ENCODE data around the gene XXYLT1.
"Not testable (repeated sequence)": the region's sequence is repeated elsewhere in the genome, so short reads cannot be mapped to it uniquely, and the experiment has no call there.

Gene XXYLT1, protein sequence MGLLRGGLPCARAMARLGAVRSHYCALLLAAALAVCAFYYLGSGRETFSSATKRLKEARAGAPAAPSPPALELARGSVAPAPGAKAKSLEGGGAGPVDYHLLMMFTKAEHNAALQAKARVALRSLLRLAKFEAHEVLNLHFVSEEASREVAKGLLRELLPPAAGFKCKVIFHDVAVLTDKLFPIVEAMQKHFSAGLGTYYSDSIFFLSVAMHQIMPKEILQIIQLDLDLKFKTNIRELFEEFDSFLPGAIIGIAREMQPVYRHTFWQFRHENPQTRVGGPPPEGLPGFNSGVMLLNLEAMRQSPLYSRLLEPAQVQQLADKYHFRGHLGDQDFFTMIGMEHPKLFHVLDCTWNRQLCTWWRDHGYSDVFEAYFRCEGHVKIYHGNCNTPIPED

DNA sequence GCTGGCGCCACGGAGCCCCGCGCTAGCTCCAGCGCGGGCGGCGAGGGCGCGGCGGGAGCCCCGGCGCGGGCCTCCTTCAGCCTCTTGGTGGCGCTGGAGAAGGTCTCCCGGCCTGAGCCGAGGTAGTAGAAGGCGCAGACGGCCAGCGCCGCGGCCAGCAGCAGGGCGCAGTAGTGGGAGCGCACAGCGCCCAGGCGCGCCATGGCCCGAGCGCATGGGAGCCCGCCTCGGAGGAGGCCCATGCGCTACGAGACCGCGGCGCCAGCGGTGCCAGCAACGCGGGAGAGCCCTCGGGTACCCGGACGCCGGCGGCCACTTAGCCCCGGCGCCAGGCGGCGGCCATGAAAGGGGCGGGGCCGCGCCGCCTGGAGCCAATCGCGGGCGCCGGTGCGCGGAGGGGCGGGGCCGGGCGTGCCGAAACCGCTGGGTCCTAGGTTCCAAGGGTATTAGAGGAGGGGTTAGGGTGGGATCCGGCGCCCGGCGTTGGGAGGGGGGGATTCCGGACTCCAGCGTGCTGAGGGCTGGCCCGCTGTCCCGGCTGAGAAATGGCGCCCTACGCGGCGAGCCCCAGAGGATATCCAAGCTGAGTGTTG is at the start of gene XXYLT1:
Gene XXYLT1, minus strand, starts transcription at position 343 of the 593 bp plus-strand sequence. Its CDS starts 101 bp downstream, at position 242.
- in situ Hi-C loops (cut with HindIII; ENCODE audit: low sequenced_read_pairs), result no loop called here

DNA sequence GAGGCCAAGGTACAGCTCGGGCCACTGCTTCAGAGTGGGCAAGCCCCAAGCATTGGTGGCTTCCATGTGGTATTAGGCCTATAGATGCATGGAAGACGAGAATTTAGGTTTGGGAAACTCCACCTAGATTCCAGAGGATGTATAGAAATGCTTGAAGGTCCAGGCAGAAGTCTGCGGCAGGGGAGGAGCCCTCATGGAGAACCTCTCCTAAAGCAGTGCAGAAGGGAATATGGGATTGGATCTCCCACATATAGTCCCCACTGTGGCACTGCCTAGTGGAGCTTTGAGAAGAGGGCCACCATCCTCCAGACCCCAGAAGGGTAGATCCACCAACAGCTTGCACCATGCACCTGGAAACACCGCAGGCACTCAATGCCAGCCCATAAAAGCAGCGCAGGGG is 48.1 kb upstream of the XXYLT1 start:
- in situ Hi-C loops (cut with HindIII; ENCODE audit: low sequenced_read_pairs), result loop anchor here (25.0 kb wide), 1 partner anchor 193 kb away; no protein-coding TSS in a partner anchor

DNA sequence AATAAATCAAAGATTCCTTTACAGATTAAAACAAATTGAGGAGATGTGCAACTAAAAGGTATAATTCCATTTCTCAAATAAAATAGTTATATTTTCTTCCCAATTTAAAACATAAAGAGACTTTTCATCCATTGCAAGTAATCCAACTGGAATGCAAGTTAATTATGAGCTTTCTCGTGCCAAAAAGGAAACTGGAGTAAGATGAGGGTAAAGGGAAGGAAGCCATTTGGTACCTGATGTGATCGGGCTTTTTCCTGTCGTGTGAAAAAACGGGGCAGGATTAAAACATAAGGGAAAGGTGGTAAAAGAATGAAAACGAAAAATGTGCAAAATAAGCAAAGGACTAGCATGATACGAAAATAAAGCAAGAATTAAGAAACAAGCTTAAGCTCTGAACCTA is 41.8 kb upstream of the XXYLT1 start:
- in situ Hi-C loops (cut with HindIII; ENCODE audit: low sequenced_read_pairs), result loop anchor here (25.0 kb wide), 1 partner anchor 200 kb away; no protein-coding TSS in a partner anchor

DNA sequence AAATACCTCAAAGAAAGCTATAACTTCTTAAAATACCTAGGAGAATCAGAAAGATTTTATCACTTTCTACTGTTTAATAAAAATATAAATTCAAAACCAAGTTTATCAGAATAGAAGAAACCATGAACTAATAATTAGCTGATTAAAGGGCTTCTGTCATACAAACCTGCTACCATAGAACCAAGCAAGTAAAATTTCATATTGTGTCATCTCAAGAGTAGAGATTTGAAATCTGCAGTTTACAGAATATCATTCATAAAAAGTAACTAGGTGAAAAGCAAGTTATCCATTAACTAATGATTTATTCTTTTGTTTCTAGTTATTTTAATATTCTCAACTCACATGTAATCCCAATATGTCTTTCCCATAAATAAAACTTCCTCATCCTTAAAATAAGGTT is 36.8 kb upstream of the XXYLT1 start:
- in situ Hi-C loops (cut with HindIII; ENCODE audit: low sequenced_read_pairs), result loop anchor here (10.0 to 25.0 kb wide), 2 partner anchors 97 to 205 kb away; no protein-coding TSS in a partner anchor

DNA sequence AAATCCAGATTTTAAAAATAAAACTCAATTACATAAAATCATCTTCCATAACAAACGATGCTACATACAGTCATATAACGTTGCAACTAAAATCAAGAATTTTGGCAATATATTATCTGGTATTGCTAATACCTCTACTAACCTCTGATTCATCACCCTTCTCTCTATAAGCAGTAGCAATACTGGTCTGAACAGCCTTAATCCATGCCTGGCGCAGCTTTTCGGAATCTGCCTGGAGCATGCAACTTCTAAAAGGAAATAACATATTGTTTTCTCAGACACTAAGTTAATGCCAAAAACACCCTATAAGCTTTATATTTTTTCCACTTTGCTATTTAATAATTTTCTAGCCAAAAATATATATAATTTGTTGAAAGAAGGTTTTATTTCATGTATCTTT is 35.4 kb upstream of the XXYLT1 start:
- in situ Hi-C loops (cut with HindIII; ENCODE audit: low sequenced_read_pairs), result loop anchor here (10.0 to 25.0 kb wide), 2 partner anchors 98 to 206 kb away; no protein-coding TSS in a partner anchor

DNA sequence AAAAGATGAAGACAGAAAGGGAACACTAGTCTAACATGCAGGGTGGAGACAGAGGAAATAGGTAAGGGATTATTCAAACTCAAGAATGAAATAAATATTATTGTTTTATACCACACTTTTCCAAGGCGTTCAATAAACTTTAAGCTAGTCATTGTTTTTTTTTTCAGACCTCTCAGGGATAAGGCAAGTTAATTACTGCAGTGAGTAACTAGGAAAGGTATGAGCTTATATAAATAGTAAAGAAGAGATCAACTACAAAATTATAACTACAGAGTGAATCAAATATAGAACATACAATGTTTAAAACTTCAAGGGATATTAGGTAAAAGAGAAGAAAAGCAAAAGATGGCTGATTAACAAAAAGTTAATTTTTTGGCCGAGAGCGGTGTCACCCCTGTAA is 31.5 kb upstream of the XXYLT1 start:
- in situ Hi-C loops (cut with HindIII; ENCODE audit: low sequenced_read_pairs), result loop anchor here (10.0 to 25.0 kb wide), 2 partner anchors 102 to 210 kb away; no protein-coding TSS in a partner anchor

DNA sequence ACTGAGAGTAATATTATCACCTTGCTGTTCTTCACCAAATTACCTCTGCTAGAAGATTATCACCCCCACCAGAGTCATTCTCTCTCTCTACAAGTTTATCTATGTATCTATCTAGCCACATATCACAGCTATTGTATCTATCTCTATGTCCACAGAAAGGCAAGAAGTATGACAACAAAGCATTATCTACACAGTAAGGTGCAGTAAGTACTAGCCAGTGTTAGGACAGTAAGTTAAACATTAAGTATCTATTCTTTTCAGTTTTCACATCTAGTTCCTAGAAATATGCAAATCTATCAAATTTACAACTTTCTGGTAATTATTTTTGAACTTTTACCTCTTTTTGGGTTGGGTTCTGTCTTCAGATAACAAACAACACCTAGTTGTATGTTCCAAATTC is 26.5 kb upstream of the XXYLT1 start:
- in situ Hi-C loops (cut with HindIII; ENCODE audit: low sequenced_read_pairs), result no loop called here

DNA sequence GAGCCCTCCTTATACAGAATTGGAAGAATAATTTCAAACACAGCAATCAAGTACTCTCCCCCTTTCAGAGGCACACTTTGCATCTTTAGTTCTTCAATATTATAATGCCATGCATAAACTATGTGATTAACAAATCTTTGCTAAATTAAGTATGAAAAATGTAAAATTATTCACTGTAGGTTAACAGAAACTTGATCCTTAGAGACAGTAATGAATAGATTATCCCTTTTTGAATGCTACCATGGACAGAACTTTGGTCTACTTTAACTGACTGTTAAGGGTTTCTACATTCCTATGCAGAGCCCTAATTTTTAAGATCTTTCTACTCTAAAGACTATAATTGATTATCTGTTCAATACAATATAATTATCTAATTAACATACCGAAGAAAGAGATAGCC is 25.7 kb upstream of the XXYLT1 start:
- in situ Hi-C loops (cut with HindIII; ENCODE audit: low sequenced_read_pairs), result no loop called here

DNA sequence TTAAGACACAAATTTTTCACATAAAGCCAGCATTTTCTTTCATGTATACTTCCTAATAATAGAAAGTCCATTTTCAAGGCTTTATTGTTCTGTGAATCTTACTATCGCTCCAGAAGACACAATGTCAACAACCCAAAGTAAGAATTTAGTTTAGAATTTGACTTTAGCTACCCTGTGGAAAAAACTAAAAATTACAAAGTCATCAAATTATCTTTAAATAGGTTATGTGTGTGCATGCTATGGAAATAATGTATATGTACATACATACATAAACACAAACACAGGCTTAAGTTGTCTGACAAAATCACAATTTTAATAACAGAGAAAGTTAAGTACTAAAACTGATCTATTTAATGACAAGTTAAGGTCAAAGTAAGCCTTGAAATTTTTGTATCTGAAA is 20.2 kb upstream of the XXYLT1 start:
- in situ Hi-C loops (cut with HindIII; ENCODE audit: low sequenced_read_pairs), result no loop called here

DNA sequence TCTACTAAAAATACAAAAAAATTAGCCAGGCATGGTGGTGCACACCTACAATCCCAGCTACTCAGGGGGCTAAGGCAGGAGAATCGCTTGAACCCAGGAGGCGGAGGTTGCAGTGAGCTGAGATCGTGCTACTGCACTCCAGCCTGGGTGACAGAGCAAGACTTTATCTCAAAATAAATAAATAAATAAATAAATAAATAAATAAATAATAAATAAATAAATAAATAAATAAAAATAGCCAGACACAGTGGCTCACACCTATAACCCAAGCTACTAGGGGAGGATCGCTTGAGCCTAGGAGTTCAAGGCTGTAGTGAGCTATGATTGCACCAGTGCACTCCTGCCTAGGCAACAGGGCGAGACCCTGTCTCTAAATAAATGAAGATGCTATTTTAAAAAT is 19.7 kb upstream of the XXYLT1 start:
- in situ Hi-C loops (cut with HindIII; ENCODE audit: low sequenced_read_pairs), result not testable (repeated sequence)

DNA sequence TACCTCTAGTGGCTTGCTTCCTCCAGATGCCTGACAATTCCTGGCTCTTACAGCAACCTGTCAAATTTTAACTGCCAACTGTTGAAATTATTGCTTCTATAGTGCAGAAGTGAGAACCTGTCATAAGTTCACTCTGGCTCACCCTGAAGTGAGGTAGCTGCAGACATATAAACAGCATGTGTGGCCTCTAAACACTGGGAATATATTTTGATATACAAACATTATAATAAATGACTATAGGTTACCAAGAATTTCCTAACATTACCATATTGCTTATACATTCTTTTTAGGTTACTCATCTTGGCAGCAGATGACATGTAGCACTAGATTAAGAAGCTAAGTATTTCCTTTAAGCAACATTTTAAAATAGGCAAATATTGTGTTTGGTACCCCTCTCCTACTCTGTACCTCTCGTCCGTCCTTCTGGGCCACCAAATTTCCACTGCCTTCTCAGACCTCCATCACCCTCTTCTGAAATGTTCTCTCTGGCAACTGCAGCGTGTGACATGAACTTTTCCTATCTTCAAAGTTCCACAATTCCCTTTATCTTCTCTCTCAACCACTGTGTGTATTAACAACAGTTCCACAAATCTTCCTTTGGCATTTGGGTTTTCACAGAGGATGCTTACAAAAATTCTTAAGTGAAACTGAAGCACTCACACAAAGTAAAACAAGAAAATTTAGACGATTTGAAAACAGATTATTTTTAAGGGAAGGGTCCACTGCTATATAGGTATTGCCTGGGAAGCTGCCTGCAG is 15.3 kb upstream of the XXYLT1 start:
- in situ Hi-C loops (cut with HindIII; ENCODE audit: low sequenced_read_pairs), result no loop called here

DNA sequence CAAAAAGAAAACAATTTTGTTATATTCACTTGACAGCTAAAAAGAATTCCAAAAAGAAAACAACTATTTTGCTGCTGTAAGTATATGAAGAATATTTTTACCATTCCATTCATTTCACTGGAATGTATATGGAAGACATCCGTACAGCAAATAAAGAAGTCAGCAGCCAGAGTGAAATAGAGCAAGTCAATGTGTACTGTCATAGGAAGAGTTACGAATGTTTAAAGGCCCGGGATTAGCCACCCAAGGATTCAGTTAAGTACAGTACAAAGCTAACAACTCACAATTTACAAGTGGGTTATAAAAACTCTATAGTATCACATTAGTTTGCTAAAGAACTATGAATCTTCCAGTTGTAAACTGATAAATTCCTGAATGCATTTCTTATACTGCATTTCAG is 14.4 kb upstream of the XXYLT1 start:
- in situ Hi-C loops (cut with HindIII; ENCODE audit: low sequenced_read_pairs), result no loop called here

DNA sequence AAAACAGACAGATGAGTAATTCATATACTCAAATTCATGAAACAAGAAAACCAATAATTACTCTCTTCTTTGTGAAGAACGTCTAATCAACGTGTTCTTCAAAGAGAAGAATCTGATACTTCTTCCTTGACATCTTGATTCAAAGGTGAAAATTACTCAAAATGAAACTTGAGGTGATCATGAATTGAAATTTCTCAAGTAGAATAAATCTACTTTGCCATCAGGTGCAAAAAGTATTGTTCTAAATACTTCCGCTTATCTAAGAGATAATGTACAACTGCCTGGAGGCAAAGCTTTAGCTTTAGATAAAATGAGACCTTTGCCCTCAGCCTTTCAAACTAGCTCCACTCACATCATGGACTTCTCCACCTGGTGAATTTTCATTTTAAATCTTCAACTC is 13.9 kb upstream of the XXYLT1 start:
- in situ Hi-C loops (cut with HindIII; ENCODE audit: low sequenced_read_pairs), result no loop called here

DNA sequence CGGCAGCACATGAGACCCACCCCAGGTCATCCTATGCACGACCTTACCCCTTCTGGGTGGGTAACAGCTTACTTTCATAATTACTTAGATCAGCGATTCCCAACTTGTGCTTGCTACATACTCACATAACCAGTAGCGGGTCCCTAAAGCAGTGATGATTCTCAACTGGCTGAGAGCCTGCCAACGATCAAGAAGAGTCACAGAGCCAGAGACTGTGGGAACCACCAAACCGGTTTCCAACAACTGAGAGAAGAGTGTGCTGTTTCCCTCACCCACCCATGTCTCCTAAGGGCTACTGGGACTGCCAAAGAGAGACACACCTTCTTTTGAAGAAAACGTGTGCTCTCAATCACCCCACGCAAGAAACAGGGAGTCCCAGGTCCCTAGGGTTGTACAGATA is 12.0 kb upstream of the XXYLT1 start:
- in situ Hi-C loops (cut with HindIII; ENCODE audit: low sequenced_read_pairs), result no loop called here

DNA sequence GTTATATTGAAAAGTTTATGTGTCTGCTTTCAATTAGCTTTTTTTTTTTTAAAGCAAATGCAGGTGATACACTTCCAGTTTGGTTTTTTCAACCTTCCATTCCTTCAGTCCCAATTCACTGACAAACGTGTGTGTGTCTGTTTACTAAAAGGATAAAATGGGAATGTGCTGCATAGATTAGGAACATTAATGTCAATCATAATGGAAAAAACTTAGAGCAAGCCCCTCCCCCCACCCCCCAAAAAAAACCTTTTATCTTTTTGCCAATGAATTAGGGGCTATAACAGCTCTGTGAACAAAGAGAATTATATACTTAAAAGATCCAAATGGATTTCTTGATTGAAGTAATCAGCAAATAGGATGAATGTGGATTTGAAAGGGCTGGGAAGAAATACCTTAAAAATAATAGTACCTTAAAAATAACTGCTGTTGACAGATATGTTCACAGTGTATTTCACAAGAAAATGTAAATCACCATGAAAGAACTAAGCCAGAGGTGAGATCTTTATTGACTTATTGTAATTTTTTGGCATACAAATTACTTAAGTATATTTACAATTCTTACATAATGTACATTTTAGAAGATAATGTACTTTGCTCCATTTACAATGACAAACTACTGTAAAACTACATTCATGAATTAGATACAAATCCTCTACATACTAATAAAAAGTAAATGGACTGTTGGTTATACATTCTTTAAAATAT is 3.5 kb upstream of the XXYLT1 start:
- in situ Hi-C loops (cut with HindIII; ENCODE audit: low sequenced_read_pairs), result no loop called here

DNA sequence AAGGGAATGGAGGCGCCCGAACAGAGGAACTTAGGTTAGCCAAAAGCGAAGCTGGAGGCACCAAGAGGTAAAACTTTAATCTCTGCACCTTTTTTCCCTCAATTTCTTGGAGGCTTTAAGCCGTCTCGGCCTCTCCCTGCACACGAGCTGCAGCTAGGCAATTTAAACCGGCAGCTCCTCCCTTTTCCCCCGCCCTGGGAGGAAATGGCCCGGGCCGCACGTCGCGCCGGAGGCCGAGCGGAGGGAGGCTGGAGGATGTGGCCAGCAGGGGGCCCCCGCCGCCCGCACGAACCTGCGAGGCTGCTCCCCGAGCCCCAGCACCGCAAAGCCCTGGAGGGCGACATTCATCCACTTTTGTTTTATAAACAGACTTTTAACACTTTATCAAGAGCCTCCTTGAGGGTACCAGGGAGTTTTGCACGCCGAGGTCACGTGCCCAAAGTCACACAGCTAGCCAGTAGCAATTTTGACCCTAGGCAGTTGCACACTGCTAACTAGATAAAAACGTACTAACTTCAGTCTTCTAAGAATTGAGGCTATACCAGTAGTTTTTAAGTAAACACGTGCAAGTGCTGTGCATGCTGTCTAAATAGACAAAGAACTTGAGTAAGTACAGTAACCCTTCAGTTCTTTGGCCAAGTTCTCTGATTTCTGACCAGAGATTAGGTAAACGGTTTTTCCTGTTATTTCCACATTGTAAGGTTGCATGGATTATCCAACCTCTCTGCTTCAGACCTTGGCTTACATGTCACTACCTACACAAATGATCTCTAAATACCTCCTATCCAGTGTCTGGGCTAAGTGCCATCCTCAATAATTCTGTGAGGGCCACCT is 668 bp upstream of the XXYLT1 start:
- in situ Hi-C loops (cut with HindIII; ENCODE audit: low sequenced_read_pairs), result no loop called here

DNA sequence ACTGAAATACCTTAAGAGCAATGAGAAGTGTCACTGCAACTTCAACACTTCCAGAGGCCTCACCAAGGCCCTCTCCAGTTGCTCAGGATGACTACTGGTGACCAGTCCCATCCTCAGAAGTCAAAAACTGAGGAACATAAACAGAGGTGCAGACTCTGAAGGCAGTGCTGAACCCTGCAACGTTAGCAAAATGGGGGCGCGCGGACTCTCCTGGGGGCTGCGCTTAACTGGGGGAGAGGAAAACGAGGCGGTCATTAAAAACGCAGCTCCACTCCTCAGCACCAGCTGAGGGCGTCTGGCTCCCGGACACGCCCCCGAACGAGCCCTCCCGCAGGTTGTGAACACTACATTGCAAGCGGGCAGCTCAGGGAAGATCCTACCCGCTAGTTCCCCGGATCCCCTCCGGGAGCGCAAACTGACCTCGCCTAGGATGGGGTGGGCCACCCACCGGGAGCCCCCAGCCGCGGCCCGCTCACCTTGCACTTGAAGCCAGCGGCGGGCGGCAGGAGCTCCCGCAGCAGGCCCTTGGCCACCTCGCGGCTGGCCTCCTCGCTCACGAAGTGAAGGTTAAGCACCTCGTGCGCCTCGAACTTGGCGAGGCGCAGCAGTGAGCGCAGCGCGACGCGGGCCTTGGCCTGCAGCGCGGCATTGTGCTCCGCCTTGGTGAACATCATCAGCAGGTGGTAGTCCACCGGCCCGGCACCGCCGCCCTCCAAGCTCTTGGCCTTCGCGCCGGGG is 711 bp downstream of the XXYLT1 start:
- in situ Hi-C loops (cut with HindIII; ENCODE audit: low sequenced_read_pairs), result no loop called here

DNA sequence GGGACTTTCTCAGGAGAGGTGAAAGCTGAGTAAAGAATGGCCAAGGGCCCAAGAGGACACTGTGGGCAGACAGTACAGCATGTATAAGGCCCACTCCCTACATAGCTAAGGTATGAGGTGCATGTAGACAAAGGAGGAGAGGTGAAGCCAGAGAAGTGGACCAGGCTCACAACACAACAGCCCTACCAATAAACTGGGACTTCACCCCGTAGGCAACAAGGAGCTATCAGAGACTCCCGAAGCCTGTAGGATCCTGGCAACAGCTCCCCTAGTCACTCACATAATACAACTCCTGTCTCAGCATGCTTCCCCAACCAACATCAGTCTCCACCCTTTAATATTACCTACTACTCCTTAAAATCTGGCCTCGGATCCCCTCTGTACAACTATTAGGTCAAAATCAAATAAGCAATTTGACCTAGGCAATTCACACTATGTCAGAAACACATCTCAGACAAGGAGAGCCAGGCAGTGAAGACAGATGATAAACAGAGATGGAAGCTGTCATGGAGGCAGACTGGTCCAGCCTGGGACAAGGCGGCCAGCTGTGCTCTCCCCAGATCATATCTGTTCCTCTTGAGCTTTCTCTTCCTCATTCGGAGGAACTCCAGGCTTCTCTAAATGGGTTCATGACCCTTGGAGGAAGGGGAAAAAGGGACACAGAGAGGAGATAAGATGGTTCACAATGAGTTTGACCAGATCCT is 1.4 kb downstream of the XXYLT1 start:
- in situ Hi-C loops (cut with HindIII; ENCODE audit: low sequenced_read_pairs), result no loop called here

All from endothelial cell of hepatic sinusoid (primary cell).